ENCODE data around the gene FOXJ3. TPM values are rescaled to one million over a fixed set of nuclear protein-coding genes. Genes with fewer than 3 reads are reported as not detected.

FOXJ3 gene
- total RNA-seq, 1 experiment from 2014 or later: 55.5 TPM

GRCh38 chr1:42266253-42267135 lies 68.5 kb downstream of the FOXJ3 start:
- H3K9ac ChIP-seq (ENCODE audit: low read length): no peak overlapping the region
- H3K27ac ChIP-seq (ENCODE audit: low read length): no peak overlapping the region
- no peak for DNase-seq
- H3K9me3 ChIP-seq (ENCODE audit: low read length): no peaks in the 10 kb centered on the region
- H3K4me3 ChIP-seq (ENCODE audit: low read length): no peak overlapping the region
- H3K4me2 ChIP-seq (ENCODE audit: low read depth, low read length, poor library complexity, severe bottlenecking): peak overlapping the region; percentile 24
- no peaks in the 10 kb centered on the region for H3K9me2 ChIP-seq (replicated peaks; ENCODE audit: insufficient read depth, low read length)
- peaks cover 100% of the 10 kb centered on the region for H3K79me2 ChIP-seq (ENCODE audit: low read length)
- H3K4me1 ChIP-seq (ENCODE audit: low read length): peaks cover 47% of the 10 kb centered on the region
- no peak overlapping the region for H2AFZ ChIP-seq (ENCODE audit: low read length)
- no peaks in the 10 kb centered on the region; the same call in 1 of the 2 replicates for H3K36me3 ChIP-seq (ENCODE audit: insufficient read depth, low read length)
- peaks cover 37% of the 10 kb centered on the region for H4K20me1 ChIP-seq (ENCODE audit: insufficient read depth, low read depth, low read length)
- H3K27me3 ChIP-seq (ENCODE audit: low read length): no peaks in the 10 kb centered on the region

- H3K9me3 ChIP-seq (ENCODE audit: low read length): no peaks in the 10 kb centered on the region
- no peaks in the 10 kb centered on the region for H3K27me3 ChIP-seq (ENCODE audit: low read length)
- peaks cover 62% of the 10 kb centered on the region for H3K4me1 ChIP-seq (ENCODE audit: low read length)
- H3K36me3 ChIP-seq (ENCODE audit: insufficient read depth, low read length): peaks cover 3% of the 10 kb centered on the region; the same call in 1 of the 2 replicates
- peak; percentile 56 for DNase-seq
- H4K20me1 ChIP-seq (ENCODE audit: insufficient read depth, low read depth, low read length): peaks cover 38% of the 10 kb centered on the region
- H3K9me2 ChIP-seq (replicated peaks; ENCODE audit: insufficient read depth, low read length): no peaks in the 10 kb centered on the region
- no peak overlapping the region; the same call in 1 of the 2 replicates for H3K27ac ChIP-seq (ENCODE audit: low read length)
- H3K9ac ChIP-seq (ENCODE audit: low read length): no peak overlapping the region
- H2AFZ ChIP-seq (ENCODE audit: low read length): no peak overlapping the region
- H3K4me3 ChIP-seq (ENCODE audit: low read length): no peak overlapping the region
- peak overlapping the region; percentile 36 for H3K4me2 ChIP-seq (ENCODE audit: low read depth, low read length, poor library complexity, severe bottlenecking)
- peaks cover 100% of the 10 kb centered on the region for H3K79me2 ChIP-seq (ENCODE audit: low read length)
These were observed 70.4 kb downstream of the FOXJ3 start for GRCh38 chr1:42264511-42265190.

DNA sequence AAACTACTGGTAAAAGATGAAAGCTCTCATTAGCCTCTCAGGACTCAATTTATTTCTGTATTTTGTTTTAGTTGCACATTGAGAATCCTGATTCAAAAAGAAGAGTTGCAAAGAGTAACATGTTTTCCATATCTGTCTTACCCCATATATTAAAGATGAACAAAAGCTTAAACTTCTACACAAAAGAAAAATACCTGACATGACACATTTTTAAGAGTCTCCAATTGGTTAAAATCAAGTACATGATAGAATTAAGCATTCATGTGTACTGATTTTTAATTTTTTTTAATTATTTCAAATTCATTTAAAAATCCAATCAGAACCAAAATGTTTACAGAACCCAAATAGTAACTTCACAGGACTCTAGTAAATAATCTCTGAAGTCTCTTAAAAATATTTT lies 72.0 kb downstream of the FOXJ3 start:
- Histone ChIP-seq H3K4me2 (ENCODE audit: low read depth, low read length, poor library complexity, severe bottlenecking) (no peak overlapping the region), H3K27ac (ENCODE audit: low read length) (no peak overlapping the region), H4K20me1 (ENCODE audit: insufficient read depth, low read depth, low read length) (peaks cover 38% of the 10 kb centered on the region), H3K4me1 (ENCODE audit: low read length) (peaks cover 62% of the 10 kb centered on the region), H3K36me3 (ENCODE audit: insufficient read depth, low read length) (peaks cover 9% of the 10 kb centered on the region; the same call in 1 of the 2 replicates), H3K27me3 (ENCODE audit: low read length) (no peaks in the 10 kb centered on the region), H3K9me2 (replicated peaks; ENCODE audit: insufficient read depth, low read length) (no peaks in the 10 kb centered on the region), H3K9me3 (ENCODE audit: low read length) (no peaks in the 10 kb centered on the region), H2AFZ (ENCODE audit: low read length) (no peak overlapping the region), H3K79me2 (ENCODE audit: low read length) (peaks cover 100% of the 10 kb centered on the region), H3K4me3 (ENCODE audit: low read length) (no peak overlapping the region), H3K9ac (ENCODE audit: low read length) (no peak overlapping the region)
- DNase-seq: no peak

DNA sequence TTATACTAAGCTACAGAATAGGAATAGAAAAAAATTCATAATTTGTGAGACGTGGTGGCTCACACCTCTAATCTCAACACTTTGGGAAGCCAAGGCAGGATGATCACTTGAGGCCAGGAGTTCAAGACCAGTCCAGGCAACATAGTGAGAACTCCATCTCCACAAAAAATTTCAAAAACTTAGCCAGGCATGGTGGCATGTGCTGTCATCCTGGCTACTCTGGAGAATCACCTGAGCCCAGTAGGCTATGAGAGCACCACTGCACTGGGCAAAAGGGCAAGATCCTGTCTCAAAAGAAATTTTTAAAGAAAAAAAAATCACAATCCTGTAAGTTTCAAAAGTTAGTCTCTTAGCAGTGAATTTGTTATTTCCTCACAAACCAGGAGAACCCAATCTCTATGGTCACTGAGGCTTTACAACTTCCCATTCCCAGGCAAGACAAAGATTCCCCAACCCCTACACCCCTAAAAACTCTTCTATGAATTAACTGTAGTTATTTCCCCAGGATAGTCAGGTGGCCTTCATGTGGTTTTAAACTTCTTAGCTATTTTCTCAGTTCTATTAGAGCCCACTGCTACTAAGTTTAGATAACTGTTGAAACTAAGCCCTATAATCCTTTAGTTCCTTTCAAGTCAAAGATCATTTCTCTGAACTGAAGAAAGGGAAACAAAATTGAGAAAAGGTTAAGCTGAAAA lies 74.5 kb downstream of the FOXJ3 start:
- peaks cover 18% of the 10 kb centered on the region; the same call in 1 of the 2 replicates for H4K20me1 ChIP-seq (ENCODE audit: insufficient read depth, low read depth, low read length)
- peak; percentile 59 for DNase-seq
- H3K4me1 ChIP-seq (ENCODE audit: low read length): peaks cover 42% of the 10 kb centered on the region
- H3K79me2 ChIP-seq (ENCODE audit: low read length): peaks cover 100% of the 10 kb centered on the region
- H3K27me3 ChIP-seq (ENCODE audit: low read length): no peaks in the 10 kb centered on the region
- H3K9me3 ChIP-seq (ENCODE audit: low read length): peaks cover 7% of the 10 kb centered on the region; the same call in 1 of the 2 replicates
- peak overlapping the region; percentile 47 for H3K27ac ChIP-seq (ENCODE audit: low read length)
- H3K36me3 ChIP-seq (ENCODE audit: insufficient read depth, low read length): peaks cover 20% of the 10 kb centered on the region; the same call in 1 of the 2 replicates
- no peak overlapping the region for H2AFZ ChIP-seq (ENCODE audit: low read length)
- H3K4me2 ChIP-seq (ENCODE audit: low read depth, low read length, poor library complexity, severe bottlenecking): peak overlapping the region; percentile 48
- H3K9ac ChIP-seq (ENCODE audit: low read length): no peak overlapping the region
- H3K9me2 ChIP-seq (replicated peaks; ENCODE audit: insufficient read depth, low read length): no peaks in the 10 kb centered on the region
- H3K4me3 ChIP-seq (ENCODE audit: low read length): no peak overlapping the region

DNA sequence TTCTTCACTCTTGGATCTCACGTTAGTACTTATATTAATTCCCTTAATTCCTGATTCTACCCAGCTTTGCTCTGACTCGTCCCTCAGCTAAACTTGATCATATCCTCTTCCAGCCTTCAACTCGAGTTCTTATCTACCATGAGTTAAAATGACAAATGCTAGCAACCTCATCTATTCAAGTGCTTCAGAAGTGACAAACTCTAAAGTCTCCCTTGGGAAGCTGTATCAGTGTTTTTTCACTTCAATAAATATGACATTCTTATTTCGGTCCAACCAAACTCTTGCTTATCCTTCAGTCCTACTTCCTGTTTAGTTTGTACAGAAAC lies 75.3 kb downstream of the FOXJ3 start:
- Histone ChIP-seq H3K4me3 (ENCODE audit: low read length) (no peak overlapping the region), H4K20me1 (ENCODE audit: insufficient read depth, low read depth, low read length) (peaks cover 14% of the 10 kb centered on the region; the same call in 1 of the 2 replicates), H3K27ac (ENCODE audit: low read length) (no peak overlapping the region), H2AFZ (ENCODE audit: low read length) (no peak overlapping the region), H3K9ac (ENCODE audit: low read length) (no peak overlapping the region), H3K4me2 (ENCODE audit: low read depth, low read length, poor library complexity, severe bottlenecking) (no peak overlapping the region), H3K9me3 (ENCODE audit: low read length) (peaks cover 13% of the 10 kb centered on the region; the same call in 1 of the 2 replicates), H3K4me1 (ENCODE audit: low read length) (peaks cover 34% of the 10 kb centered on the region), H3K9me2 (replicated peaks; ENCODE audit: insufficient read depth, low read length) (no peaks in the 10 kb centered on the region), H3K27me3 (ENCODE audit: low read length) (no peaks in the 10 kb centered on the region), H3K79me2 (ENCODE audit: low read length) (peaks cover 99% of the 10 kb centered on the region), H3K36me3 (ENCODE audit: insufficient read depth, low read length) (peaks cover 26% of the 10 kb centered on the region)
- no peak for DNase-seq

DNA sequence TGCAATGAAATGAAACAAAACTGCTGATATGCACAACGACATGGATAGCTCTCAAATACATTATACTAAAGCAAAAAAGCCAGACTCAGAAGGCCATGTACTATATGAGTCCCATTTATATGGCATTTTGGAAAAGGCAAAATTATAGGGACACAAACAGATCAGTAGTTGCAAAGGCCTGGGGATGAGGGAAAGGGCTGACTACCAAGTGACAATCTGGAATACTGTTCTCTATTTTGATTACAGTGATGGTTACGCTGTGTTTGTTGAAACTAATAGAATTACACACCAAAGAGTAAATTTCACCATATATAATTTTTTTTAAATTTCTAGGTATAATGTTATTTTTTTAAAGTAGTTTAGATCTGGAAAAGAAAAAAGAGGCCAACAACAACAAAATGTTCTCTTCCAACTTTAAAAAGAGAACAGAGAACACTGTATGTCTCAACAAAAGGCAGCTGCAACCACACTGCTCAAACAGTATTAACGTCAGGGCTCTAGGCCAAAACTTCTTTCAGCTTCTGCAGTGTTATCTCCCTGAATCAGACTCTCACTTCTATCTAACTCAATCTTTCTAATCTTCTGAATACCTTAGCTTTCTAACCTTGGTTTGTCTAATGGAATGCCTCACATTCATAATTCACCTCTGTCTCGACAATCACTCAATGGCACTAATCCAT lies 75.8 kb downstream of the FOXJ3 start:
- no peak overlapping the region for H3K27ac ChIP-seq (ENCODE audit: low read length)
- H3K9me2 ChIP-seq (replicated peaks; ENCODE audit: insufficient read depth, low read length): no peaks in the 10 kb centered on the region
- no peaks in the 10 kb centered on the region for H3K27me3 ChIP-seq (ENCODE audit: low read length)
- DNase-seq: no peak
- H3K36me3 ChIP-seq (ENCODE audit: insufficient read depth, low read length): peaks cover 26% of the 10 kb centered on the region
- peaks cover 94% of the 10 kb centered on the region for H3K79me2 ChIP-seq (ENCODE audit: low read length)
- H3K4me2 ChIP-seq (ENCODE audit: low read depth, low read length, poor library complexity, severe bottlenecking): no peak overlapping the region
- no peak overlapping the region for H2AFZ ChIP-seq (ENCODE audit: low read length)
- H3K4me1 ChIP-seq (ENCODE audit: low read length): peaks cover 29% of the 10 kb centered on the region
- H3K9me3 ChIP-seq (ENCODE audit: low read length): peaks cover 13% of the 10 kb centered on the region; the same call in 1 of the 2 replicates
- no peak overlapping the region for H3K9ac ChIP-seq (ENCODE audit: low read length)
- no peak overlapping the region for H3K4me3 ChIP-seq (ENCODE audit: low read length)
- H4K20me1 ChIP-seq (ENCODE audit: insufficient read depth, low read depth, low read length): peaks cover 9% of the 10 kb centered on the region; the same call in 1 of the 2 replicates

DNA sequence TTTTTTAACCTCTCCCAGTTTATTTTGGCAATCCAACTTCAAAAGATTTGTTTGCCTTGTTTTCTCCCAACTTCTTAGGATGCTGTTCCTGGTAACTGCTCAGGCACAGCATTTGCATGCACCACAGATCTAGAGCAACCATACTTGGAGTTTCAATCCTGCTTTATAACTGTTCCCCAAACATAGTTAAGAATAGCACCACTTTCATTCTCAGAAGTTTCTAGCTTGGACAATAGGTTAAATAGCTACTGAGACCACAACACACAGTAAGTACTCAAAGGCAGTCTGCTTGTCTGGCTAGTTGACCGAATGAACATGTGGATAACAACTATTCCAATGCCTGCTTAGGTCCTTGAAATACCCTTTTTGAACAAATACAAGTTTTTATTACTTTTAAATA lies 76.8 kb downstream of the FOXJ3 start:
- H2AFZ ChIP-seq (ENCODE audit: low read length): no peak overlapping the region
- H3K9me2 ChIP-seq (replicated peaks; ENCODE audit: insufficient read depth, low read length): no peaks in the 10 kb centered on the region
- no peak overlapping the region for H3K9ac ChIP-seq (ENCODE audit: low read length)
- no peak overlapping the region for H3K4me2 ChIP-seq (ENCODE audit: low read depth, low read length, poor library complexity, severe bottlenecking)
- no peaks in the 10 kb centered on the region for H3K27me3 ChIP-seq (ENCODE audit: low read length)
- H4K20me1 ChIP-seq (ENCODE audit: insufficient read depth, low read depth, low read length): peaks cover 5% of the 10 kb centered on the region; the same call in 1 of the 2 replicates
- H3K27ac ChIP-seq (ENCODE audit: low read length): no peak overlapping the region
- DNase-seq: no peak
- H3K4me1 ChIP-seq (ENCODE audit: low read length): peaks cover 27% of the 10 kb centered on the region
- peaks cover 26% of the 10 kb centered on the region for H3K36me3 ChIP-seq (ENCODE audit: insufficient read depth, low read length)
- H3K9me3 ChIP-seq (ENCODE audit: low read length): peaks cover 13% of the 10 kb centered on the region; the same call in 1 of the 2 replicates
- H3K79me2 ChIP-seq (ENCODE audit: low read length): peaks cover 84% of the 10 kb centered on the region
- H3K4me3 ChIP-seq (ENCODE audit: low read length): no peak overlapping the region
